Measurements from ENCODE around the gene BTBD9.

Gene BTBD9

DNA sequence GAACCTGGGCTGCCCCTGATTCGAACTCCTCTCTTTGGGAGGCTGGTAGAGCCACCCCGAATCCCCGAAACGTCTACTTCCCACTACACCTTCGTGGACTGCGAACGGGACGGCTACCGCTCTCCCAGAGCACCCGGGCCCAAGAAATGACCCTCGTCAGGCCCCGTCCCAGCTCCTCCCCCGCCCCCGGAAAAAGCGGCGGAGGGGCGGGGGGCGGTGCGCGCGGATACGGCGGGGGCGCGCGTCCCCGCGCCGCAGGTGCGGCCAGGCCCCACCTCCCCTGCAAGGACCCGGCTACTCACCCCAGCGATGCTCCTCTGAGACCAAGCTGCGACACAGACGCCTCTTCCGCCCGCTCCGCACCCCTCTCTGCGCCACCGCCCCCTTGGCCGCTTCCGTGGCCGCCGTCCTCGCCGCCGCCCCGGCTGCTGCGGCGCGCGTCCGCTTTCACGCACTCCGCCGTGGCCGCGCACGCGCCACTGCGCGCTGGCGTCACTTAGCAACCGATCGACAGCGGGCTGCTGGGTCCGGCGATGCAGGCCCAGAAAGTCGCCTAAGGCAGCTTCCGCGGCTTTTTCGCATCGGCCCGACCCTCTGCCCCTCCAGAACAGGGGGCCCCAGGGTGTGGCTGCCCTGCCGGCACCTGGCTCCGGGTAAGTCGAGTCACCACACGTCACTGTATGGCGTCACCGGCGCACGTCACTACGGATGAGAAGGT, at the start of gene BTBD9:
Gene BTBD9, minus strand, starts transcription at position 432 of the 718 bp plus-strand sequence.
- peak; percentile 66 for DNase-seq (ENCODE audit: low spot score)

DNA sequence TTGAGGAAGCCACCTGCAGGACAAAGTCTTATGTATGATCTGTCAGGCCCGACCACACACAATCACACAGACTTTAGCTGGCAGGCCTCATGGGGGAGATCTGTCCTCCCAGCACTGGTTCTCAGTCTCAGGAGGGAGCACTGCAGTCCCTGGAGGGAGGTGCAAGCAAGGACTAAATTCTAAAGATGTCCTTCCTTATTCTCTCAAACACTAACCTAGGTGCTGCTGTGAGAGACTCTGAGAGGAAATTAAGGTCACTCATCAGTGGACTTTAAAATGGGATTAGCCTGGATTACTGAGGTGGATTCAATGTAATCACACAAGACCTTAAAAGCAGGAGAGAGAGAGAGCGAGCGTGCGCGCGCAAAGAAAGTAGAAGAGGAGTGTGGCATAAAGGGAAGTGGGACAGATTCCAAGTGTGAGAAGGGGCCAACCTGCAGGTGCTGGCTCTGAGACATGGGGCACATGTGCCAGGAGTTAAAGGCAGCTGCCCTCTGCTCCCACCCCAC, 48.9 kb upstream of the BTBD9 start:
- DNase-seq (ENCODE audit: low spot score): no peak

DNA sequence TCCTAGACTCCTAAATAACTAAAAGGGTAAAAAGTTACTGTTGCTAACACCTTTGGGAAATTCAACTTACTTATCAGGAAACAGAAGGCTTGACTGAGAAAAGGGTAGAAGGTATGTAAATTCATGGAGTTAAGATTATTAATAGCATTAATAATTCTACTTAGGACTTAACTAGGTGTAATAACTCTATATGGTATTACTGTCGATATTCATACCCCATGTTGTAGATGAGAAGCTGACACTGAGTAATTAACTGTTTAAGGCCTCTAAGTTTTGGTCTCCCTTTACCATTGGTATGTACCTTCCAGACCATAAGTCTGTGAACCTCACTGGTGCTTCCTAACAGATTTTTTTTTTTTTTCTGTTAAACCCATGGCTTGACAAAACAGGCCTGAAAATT, 47.8 kb upstream of the BTBD9 start:
- no peak for DNase-seq (ENCODE audit: low spot score)

DNA sequence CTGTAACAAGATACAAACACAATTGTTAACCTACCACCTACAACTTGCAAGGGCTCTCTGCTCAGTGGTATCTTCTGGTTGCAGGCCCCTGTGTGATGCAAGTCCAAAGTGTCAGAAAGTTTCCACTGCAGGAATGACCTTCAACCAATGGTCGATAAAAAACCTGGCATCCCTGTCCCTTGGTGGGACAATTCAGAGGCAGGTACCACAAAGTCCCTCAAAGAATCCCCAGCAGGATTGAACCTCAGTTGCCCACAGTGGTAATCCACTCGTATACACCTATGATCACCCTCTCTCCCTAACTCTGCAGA, 47.3 kb upstream of the BTBD9 start:
- no peak for DNase-seq (ENCODE audit: low spot score)

DNA sequence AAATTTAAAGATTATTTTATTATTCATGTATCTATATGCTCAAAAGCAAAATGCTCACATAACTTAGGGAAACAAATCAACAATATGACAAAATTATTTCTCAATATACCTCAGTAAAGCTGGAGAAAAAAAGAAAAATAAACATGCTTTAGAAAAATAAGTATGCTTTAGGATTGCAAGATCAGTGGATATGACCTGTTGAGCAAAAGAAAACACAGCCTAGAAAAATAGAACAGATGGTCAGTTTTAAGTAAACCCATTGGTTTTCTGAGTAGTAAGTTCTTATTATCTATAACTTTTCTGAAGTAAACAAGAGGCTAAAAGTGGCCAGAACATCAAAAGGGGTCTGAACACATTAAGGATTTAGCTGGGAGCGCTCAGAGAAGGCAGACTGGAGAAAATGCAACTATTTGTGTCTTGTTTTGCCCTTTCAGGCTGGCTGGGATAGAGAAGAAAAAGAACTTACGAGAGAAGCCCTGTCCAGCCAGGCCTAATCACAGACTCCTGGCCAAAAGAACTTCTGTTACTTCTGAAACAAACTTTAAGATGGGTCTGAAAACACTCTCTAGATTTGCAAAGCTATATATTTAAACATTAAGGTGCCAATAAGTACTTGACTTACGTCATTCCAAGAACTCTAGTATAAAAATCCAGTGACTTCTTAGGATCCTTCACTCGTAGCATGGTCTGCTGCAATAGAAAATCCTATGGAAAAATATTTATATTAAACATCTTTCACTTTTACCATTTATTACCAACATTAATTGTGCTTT, 46.7 kb upstream of the BTBD9 start:
- DNase-seq (ENCODE audit: low spot score): no peak

DNA sequence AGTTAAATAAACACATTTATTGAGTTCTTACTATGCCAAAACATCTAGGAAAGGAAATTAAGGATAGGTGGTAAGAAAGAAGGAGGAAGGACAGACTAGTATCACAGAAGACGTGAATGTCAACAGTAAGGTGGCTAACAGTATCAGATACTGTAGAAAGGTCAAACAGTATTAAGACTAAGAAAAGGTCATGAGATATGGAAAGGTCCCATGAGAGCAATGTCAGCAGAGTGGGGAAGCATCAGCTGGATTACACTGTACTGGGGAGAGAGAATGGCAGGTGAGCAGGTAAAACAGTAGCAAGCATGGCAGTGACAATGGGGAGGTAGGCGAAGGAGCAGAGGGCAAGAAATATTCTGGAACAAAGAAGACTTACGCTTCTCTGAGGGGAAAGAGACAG, 45.2 kb upstream of the BTBD9 start:
- DNase-seq (ENCODE audit: low spot score): no peak

DNA sequence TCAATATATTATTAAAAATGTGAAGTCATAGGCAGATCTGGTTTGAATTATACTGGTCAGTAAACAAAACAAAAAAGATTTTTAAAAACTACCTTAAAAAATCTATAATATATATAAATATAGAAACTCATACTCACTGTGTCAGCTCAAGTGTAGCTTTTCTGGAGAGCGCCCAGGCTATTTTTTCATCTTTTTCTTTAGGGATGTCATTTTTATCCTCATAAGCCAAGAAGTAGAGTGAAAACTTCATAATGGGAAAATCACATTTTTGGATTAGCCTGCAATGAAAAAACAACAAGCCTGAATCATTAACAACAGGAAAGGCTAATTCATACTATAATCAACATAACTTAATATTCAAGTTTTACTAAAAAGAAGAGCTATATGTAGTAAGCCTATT, 44.5 kb upstream of the BTBD9 start:
- DNase-seq (ENCODE audit: low spot score): no peak

DNA sequence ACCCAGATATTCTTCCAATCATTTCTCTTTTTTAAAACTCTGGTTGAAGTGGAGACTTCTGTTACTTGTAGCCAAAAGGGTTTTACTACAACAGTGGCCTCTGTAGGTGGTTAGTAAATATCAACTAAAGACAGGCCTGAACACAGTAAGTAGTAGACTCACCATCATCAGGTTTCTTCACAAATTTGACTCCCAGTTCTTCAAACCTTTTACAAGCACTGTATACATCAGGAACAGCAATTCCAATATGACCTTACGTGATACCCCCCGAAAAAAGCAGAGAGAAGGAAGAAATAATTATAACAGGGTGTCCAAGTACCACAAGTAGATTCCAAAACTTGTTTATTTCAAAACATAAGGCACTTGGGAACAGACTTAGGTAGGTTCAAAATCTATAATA, 42.1 kb upstream of the BTBD9 start:
- no peak for DNase-seq (ENCODE audit: low spot score)

DNA sequence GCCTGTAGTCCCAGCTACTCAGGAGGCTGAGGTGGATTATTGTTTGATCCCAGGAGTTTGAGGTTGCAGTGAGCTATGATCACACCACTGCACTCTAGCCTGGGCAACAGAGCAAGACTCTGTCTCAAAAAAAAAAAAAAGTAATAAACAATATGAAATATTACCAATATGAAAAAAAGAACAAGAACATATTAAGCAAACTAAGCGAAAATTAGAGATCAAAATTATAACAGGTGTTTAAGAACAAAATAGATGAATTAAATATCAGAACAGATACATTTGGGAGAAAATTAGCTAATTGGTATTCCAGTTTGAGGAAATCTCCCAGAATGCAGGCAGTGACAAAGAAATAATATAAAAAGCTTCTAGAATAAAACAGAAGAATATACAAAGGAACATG, 39.9 kb upstream of the BTBD9 start:
- DNase-seq (ENCODE audit: low spot score): no peak

DNA sequence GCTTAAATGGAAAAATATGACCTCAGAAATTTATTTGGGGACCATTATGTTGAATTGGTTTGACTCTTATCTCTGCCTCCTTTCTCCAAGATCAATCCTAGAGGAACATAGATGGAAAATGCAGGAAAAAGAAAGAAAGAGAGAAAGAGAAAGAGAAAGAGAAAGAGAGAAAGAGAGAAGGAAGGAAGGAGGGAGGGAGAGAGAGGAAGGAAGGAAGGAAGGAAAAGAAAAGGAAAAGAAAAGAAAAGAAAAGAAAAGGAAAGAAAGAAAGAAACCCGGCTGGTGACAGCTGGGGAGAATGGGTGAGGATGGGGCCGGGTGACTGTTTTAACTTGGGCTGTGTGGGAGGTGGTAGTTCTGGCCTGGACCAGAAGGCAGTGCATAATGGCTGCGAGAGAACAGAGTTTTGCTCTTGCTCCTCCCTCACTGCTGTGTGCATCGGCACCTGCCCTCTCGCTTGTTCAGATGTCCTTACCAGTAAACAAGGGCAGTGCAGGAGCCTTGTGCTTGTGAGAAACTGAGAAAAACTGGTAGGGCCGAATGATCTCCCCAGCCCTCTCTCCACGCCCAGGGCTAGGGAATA, 38.5 kb upstream of the BTBD9 start:
- DNase-seq (ENCODE audit: low spot score): no peak

DNA sequence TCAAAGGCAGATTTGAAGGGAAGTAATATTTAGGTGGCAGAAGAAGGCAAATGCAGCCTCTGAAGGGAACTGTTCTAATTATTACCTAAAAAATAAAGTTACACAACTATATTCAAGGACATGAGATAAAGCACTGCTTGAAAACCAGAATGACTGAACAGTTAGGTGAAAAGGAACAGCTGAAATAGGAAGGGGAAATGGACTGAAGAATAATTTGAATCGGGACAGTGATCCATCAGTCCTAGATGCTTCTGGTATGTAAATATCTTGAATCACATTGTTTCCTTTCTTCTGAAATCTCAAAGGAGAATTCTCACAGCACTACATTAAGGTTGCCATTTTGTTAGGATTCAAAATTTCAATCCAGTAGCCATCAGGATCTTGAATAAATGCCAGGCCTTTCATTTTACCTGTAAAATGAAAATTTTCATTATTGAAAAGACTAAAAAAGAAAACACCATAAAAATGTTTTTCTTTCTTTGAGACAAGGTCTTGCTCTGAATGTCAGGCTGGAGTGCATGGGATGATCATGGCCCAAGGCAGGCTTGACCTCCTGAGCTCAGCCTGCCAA, 37.3 kb upstream of the BTBD9 start:
- no peak for DNase-seq (ENCODE audit: low spot score)

DNA sequence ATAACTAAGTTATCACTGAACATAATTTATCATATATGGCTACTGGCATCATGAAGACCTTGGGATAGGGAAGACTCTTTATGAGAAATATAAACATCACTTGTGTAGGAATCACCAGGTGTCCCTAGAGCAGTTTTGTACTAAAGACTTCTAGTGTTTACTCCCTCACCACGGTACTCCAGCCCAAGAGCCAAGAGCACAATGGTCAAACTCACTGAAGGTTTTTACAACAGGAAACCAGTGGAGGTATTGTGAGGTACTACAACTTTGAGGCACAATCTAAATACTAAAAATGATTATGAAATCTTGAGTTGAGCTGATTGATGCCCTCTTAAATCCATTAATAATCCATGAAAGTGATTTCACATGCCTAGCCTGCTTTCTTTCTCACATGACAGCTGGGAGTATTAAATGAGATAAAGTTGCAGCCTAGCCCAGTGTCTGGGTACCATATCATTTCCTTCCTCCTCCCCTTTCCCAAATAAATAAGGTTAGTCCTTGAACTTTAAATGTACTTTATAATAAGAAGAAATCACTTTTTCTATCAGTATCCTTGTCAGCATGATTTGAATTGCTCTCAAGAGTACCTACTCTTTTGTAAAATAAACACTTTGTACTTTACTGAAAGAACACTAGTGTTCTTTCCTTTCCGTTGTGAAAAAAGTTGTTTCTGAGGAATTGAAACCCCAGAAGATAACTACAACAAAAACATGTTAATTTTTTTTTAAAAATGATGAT, 36.7 kb upstream of the BTBD9 start:
- DNase-seq (ENCODE audit: low spot score): no peak

DNA sequence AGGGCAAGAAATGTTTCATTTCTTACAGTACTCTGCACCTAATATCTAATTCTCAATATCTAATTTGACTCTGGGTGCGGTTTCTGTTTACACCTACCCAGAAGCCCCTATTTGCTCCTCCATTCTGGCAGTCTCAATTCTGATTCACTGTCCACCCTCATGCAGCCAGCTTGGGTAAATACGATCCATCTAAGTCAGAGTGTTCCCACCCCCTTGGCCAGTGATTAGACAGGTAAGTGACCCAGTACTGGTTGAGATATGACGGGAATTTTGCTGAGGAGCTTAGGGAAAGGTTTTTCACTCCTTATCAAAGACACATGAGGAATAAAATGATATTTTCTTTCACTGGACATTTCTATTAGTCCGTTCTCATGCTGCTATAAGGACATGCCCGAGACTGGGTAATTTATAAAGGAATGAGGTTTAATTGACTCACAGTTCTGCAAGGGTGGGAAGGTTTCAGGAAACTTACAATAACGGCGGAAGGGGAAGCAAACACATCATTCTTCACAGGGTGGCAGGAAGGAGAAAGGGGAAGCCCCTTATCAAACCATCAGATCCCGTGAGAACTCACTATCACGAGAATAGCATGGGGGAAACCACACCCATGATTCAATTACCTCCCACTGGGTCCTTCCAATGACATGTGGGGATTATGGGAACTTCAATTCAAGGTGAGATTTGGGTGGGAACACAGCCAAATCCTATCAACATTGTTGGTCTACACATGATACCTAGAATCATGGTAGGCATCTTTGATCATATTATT, 33.9 kb upstream of the BTBD9 start:
- no peak for DNase-seq (ENCODE audit: low spot score)

DNA sequence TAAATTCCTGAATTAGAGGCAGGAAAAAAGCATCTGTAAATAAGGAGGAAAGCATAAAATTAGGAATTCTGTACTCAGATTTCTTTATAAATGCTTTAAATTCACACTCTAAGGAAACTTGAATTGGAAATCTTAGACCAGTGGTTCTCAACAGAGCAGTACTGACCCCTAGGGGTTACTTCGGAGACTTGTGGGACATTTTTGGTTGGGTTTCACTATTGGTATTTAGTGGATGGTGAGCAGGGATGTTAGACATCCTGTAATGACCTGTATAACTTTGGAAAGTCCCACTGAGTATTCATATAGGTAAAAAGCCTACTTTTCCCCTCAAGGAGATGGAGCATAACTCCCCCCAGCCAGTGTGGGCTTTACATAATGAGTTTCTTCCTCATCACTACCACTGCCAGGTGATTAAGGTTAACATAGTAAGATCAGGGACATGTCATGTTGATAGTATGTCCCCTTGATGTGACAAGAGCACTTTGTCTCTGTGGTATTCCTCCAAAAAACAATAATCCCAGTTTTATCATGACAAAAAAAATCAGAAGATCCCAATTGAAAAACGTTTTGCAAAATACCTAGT, 32.2 kb upstream of the BTBD9 start:
- peak; percentile 65 for DNase-seq (ENCODE audit: low spot score)

DNA sequence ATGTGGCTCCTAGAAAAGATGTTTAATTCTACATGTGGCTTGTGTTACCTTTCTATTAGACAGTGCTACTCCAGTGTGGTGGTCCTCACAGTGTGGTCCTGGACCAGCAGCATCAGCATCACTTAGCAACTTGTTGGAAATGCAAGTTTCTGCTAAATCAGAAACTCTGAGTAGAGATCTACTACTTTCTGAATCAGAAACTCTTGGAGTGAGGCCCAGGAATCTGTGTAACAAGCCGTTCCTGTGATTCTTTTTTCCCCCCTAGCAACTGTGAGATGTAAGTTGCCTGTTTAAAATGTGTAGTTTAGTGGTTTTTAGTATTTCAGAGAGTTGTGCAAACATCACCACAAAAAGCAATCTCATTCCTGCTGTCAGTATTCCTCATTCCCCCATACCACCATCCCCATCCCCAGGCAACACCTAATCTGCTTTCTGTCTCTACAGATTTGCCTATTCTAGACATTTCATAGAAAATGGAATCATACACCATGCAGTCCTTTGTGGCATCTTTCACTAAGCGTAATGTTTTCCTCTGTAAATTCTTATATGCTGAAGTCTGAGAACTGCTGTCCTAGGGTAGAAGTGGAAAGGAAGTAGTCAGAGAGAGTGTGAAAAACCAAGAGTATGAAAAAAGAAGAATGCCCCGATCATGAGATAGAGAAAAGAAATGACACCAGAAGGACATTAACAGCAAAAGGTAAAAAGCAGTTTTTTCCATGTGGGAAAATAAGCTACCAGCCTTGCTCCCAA, 18.9 kb upstream of the BTBD9 start:
- DNase-seq (ENCODE audit: low spot score): no peak

DNA sequence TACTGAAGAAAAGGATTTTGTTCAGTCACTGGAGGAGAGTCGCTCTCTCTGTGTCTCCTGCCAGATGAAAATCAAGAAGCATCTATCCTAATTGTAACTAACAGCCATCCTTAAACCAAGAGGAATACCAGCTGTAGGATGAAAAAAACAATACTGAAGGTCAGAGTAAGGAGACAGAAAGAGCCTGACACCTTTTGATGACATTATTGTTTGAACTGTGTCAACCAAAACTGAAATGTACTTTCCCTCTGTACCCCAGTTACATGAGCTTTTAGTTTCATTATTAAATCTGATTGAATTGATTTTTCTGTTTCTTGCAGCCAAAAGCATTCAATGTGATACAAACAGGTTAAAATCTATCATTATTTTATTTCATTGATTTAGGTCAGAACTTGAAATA, 17.2 kb upstream of the BTBD9 start:
- DNase-seq (ENCODE audit: low spot score): no peak

DNA sequence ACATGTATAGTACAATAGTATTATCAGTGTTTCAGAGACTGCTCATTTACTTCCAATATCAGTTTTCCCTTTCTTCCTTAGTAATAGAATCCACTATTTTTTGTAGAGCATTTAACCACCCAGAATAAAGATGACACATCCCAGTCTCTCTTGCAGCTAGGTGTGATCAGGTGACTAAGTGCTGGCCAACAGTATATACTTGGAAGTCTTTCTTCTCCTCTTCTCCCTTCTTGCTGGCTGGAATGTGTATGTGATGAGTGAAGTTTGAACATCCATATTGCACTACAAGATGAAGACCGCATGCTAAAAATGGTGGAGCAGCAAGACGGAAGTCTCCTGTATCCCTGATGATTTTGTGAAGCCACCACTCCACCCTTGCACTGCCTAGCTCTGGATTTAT, 14.5 kb upstream of the BTBD9 start:
- no peak for DNase-seq (ENCODE audit: low spot score)

DNA sequence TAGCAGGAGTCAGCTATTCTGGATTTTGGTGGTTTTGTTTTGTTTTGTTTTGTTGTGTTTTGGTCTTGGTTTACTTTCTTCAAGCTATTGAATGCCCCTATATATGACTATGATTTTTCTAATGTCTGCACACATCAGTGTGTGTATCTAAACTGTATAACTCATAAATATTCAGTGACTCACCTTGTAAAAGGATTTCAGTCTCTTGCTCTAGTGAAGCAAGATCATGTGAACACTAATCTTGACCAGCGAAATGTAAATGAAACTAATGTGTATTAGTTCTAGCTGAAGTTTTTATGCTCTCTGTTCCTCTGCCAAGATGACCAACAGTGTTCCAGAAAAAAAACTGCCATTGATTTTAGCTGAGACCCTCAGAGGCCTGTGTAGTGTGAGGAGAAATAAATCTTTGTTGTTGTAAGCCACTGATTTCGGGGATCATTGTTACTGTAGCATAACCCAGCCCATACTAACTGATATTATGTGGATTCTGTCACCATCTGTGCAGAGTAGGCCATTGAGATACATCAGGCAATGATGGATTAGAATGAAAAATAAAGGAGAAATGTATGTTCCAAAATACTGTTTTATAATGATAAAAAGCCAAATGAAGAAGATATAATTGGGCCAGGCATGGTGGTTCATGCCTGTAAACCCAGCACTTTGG, 11.5 kb upstream of the BTBD9 start:
- DNase-seq (ENCODE audit: low spot score): no peak

DNA sequence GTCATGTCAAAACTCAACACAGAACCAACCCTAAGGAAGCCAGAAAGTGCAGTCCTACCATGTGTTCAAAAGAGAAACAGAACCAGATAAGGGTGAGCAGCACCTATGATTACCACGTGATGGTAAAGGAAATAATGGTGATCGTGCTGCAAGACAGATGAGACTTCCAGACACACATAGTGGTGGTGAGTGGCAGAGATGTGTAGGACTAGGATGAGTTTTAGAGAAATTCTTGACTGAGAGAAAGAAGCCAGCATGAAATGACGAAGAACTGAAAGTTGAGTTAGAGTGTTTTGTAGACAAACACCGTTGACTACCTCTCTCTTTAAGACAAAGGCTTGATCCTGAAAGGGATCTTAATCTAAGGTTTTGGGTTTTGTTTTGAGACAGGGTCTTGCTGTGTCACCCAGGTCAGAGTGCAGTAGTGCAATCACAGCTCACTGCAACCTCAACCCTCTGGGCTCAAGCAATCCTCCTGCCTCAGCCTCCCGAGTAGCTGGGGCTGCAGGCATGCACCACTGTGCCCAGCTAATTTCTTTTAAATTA, 10.6 kb upstream of the BTBD9 start:
- DNase-seq (ENCODE audit: low spot score): no peak

DNA sequence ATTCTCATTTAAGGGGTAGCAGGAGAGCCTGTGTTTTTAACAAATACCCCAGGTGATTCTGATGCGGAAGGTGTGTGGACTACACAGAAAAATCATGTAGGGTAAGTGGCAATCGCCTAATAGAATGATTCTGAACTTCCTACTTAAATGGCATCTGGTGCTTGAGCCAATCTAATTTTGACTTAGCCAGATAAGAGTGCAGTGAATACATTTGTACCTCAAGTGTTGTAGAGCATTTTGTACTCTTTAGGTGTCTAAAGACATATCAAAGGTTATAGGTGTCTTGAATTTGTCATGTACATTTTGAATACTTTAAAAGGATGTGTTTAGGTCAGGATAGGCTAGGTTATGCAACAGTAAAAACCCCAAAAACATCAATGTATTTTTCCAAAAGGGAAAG, 10.0 kb upstream of the BTBD9 start:
- no peak for DNase-seq (ENCODE audit: low spot score)
